A673 (cell line): ENCODE data around the gene PPM1N. TPM values are rescaled to one million over a fixed set of nuclear protein-coding genes. Genes with fewer than 3 reads are reported as not detected.

Source experiments
- BruUV-seq: library from RNA; stranded (reverse); fragments of 400-500 nt; replicated peaks from 2 replicates; lab custom pipeline; 2021; lab: Mats Ljungman, UMichigan
- CTCF ChIA-PET: fragments of 300-600 bp; sonication (Branson Sonifier 250); formaldehyde crosslinking; loops from one replicate; lab custom pipeline; 2022; ENCODE audit warnings: antibody characterized with exemption; lab: Charles Lee
- POLR2A ChIA-PET: fragments of 300-600 bp; sonication (Branson Sonifier 250); formaldehyde crosslinking; loops from one replicate; lab custom pipeline; 2022; ENCODE audit warnings: antibody characterized with exemption; ENCODE audit not compliant: low non-redundant PET; lab: Charles Lee
- DNase-seq: peaks from one replicate; pipeline ENCODE4 v3.0.0-alpha.2; 2015; ENCODE audit warnings: low spot score
- H3K27ac ChIP-seq: fragments of 200-600 bp; sonication (generic); 2 replicates; pipeline ENCODE4 v1.5.1; 2016; ENCODE audit warnings: mixed run types, low read depth, mild to moderate bottlenecking, mixed read lengths, antibody characterized with exemption, low read length; ENCODE audit not compliant: poor library complexity, severe bottlenecking
- H3K27me3 ChIP-seq: fragments of 200-600 bp; sonication (generic); replicated peaks from 2 replicates; pipeline ENCODE4 v1.6.1; 2017; ENCODE audit warnings: mixed run types, low read depth, mild to moderate bottlenecking, mixed read lengths, antibody characterized with exemption, low read length; ENCODE audit not compliant: insufficient read depth, poor library complexity
- H3K36me3 ChIP-seq: fragments of 200-600 bp; sonication (generic); 2 replicates; pipeline ENCODE4 v1.6.1; 2016; ENCODE audit warnings: mixed run types, mild to moderate bottlenecking, mixed read lengths, antibody characterized with exemption, low read length; ENCODE audit not compliant: insufficient read depth, poor library complexity, severe bottlenecking
- H3K4me1 ChIP-seq: fragments of 200-600 bp; sonication (generic); 2 replicates; pipeline ENCODE4 v1.6.1; 2017; ENCODE audit warnings: mixed run types, mild to moderate bottlenecking, mixed read lengths, antibody characterized with exemption, low read length; ENCODE audit not compliant: insufficient read depth, poor library complexity, severe bottlenecking
- H3K4me3 ChIP-seq: fragments of 200-600 bp; sonication (generic); 2 replicates; pipeline ENCODE4 v1.5.1; 2016; ENCODE audit warnings: low read depth, mixed run types, mild to moderate bottlenecking, mixed read lengths, low read length; ENCODE audit not compliant: poor library complexity, severe bottlenecking
- H3K9me3 ChIP-seq: fragments of 200-600 bp; sonication (generic); 2 replicates; pipeline ENCODE4 v1.6.1; 2016; ENCODE audit warnings: mixed run types, low read depth, mild to moderate bottlenecking, mixed read lengths, antibody characterized with exemption, low read length; ENCODE audit not compliant: poor library complexity, severe bottlenecking
- CTCF ChIP-seq: fragments of 300-800, 200-600 bp; sonication (generic); conservative IDR thresholded peaks from 2 replicates; pipeline ENCODE4 v1.5.1; 2017; ENCODE audit warnings: low read depth, mild to moderate bottlenecking, antibody characterized with exemption, low read length, moderate library complexity, mixed read lengths
- EZH2 ChIP-seq: fragments of 200-600 bp; sonication (generic); IDR thresholded peaks from 2 replicates; pipeline ENCODE4 v1.6.1; 2017; ENCODE audit warnings: borderline replicate concordance, low read depth, mild to moderate bottlenecking, mixed read lengths, antibody characterized with exemption, low read length; ENCODE audit not compliant: poor library complexity, severe bottlenecking
- intact Hi-C: fragments of 100-400 bp; cut with micrococcal nuclease; formaldehyde crosslinking; loops from one replicate; pipeline ENCODE4 v1.10.0; 2022; ENCODE audit not compliant: unreplicated experiment
- total RNA-seq: library from RNA; stranded (reverse); gene quantifications from 2 replicates; pipeline ENCODE4 v1.2.3, GENCODE V29; 2021

PPM1N gene
- total RNA-seq, 1 experiment from 2014 or later, result 0.80 TPM

GRCh38 chr19:45469945-45470761, 28.1 kb upstream of the PPM1N start:
- H3K27ac ChIP-seq, result peak overlapping the region; percentile 91
- BruUV-seq, result no TSS peak
- H3K4me3 ChIP-seq, result peak overlapping the region; percentile 63
- H3K4me1 ChIP-seq, result no peaks in the 10 kb centered on the region
- no peaks in the 10 kb centered on the region for H3K9me3 ChIP-seq
- intact Hi-C loops, result no loop called here
- no peaks in the 10 kb centered on the region for H3K36me3 ChIP-seq
- no peaks in the 10 kb centered on the region for H3K27me3 ChIP-seq
- TF ChIP-seq CTCF (no peak), EZH2 (no peak)
- ChIA-PET POLR2A (no interaction called here), CTCF (interaction anchor here (0.6 to 2.1 kb wide), 4 partner anchors 9 to 351 kb away, joined by 5 to 16 read pairs (median 6); no protein-coding TSS in a partner anchor)
- no peak for DNase-seq

- Histone ChIP-seq H3K27ac (no peak overlapping the region), H3K27me3 (no peaks in the 10 kb centered on the region), H3K4me3 (no peak overlapping the region), H3K4me1 (no peaks in the 10 kb centered on the region), H3K9me3 (no peaks in the 10 kb centered on the region), H3K36me3 (no peaks in the 10 kb centered on the region)
- CTCF ChIA-PET, result no interaction called here
- POLR2A ChIA-PET, result no interaction called here
- DNase-seq, result no peak
- no TSS peak for BruUV-seq
- intact Hi-C loops, result no loop called here
- TF ChIP-seq EZH2, result no peak
- no peak for TF ChIP-seq CTCF
These were observed 27.5 kb upstream of the PPM1N start for GRCh38 chr19:45470762-45471081.

- no peaks in the 10 kb centered on the region for H3K36me3 ChIP-seq
- DNase-seq, result no peak
- H3K27ac ChIP-seq, result no peak overlapping the region
- POLR2A ChIA-PET, result no interaction called here
- no peaks in the 10 kb centered on the region for H3K9me3 ChIP-seq
- BruUV-seq, result no TSS peak
- no peaks in the 10 kb centered on the region for H3K27me3 ChIP-seq
- intact Hi-C loops, result no loop called here
- TF ChIP-seq CTCF, result no peak
- TF ChIP-seq EZH2, result no peak
- no peaks in the 10 kb centered on the region for H3K4me1 ChIP-seq
- H3K4me3 ChIP-seq, result no peak overlapping the region
- CTCF ChIA-PET, result no interaction called here
These were observed 26.9 kb upstream of the PPM1N start for GRCh38 chr19:45471111-45471930.
